ENCODE results near the gene CCL26. TPM values are rescaled to one million over a fixed set of nuclear protein-coding genes. Genes with fewer than 3 reads are reported as not detected.
"Not testable (repeated sequence)": the region's sequence is repeated elsewhere in the genome, so short reads cannot be mapped to it uniquely, and the experiment has no call there.

The CCL26 gene, protein sequence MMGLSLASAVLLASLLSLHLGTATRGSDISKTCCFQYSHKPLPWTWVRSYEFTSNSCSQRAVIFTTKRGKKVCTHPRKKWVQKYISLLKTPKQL
- polyA plus RNA-seq (2013, experiment 1 of 2; ENCODE audit: insufficient read length): 1.7 TPM
- polyA plus RNA-seq (2013, experiment 2 of 2; ENCODE audit: insufficient read length): 1.6 TPM

DNA sequence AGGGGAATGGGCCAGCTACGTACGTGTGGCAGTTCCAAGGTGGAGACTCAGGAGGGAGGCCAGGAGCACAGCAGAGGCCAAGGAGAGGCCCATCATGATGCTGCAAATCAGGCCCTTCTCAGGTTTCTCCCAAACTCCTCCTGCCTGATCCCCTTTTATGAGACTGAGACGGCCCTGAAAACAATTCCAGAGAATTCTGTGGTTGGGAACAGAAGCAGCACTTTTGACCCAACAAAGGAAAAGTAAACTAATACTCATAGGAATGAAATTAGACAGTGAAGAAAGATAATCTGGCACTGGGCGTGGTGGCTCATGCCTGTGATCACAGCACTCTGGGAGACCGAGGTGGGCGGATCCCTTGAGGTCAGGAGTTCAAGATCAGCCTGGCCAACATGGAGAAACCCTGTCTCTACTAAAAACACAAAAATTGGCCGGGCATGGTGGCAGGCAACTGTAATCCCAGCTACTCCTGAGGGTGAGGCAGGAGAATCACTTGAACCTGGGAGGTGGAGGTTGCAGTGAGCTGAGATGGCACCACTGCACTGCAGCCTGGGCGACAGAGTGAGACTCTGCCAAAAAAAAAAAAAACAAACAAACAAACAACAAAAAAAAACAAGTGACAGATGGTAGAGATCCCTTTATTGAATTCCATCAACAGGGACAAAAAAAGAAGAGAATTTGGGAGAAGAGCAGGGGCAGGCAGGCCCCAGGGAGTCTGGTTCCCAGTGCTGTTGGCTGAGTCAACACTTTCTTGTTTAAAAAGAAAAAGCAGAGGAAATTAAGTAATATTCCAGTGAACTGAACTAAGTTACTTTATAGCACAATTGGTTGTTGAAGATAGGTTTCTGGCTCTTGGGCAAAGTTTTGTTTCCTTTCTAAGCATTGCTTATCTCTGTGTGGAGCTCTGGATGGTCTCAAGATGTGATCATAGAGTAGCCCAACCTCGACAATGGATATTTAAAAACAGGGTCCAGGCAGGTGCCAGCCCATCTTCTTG is at the start of gene CCL26:
CCL26 (minus strand) TSS at position 131 of the 997 bp plus-strand sequence; CDS start at position 96, 35 bp downstream.
- DNase-seq: peak; percentile 94

DNA sequence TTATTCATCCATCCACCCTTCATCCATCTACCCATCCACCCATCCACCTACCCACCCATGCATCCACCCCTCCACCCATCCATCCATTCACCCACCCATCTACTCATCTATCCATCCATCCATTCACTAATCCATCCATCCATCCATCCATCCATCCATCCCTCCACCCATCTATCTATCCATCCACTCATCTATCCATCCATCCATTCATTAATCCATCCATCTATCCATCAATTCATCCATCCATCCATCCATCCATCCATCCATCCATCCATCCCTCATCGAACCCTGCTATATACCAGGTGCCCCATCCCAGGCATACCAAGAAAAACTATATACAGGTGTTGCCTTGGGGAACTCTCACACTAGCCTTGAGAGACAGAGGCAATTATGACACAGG is 48.7 kb upstream of the CCL26 start:
- no peak for DNase-seq

DNA sequence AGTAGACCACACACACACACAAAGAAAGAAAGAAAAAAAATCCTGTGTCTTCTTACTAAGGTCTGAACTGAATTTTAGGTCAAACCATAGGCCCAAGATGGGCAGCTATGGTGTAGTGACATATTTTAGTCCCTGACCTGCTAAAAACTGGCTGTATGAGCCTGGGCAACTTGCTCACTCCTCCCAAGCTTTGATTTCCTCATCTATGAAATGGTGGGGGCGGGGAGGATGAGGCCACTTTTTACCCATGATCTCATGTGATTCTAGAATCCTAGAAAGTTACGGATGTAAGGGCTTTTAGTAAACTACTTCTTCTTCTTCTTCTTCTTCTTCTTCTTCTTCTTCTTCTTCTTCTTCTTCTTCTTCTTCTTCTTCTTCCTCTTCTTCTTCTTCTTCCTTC is 47.7 kb upstream of the CCL26 start:
- DNase-seq: no peak

DNA sequence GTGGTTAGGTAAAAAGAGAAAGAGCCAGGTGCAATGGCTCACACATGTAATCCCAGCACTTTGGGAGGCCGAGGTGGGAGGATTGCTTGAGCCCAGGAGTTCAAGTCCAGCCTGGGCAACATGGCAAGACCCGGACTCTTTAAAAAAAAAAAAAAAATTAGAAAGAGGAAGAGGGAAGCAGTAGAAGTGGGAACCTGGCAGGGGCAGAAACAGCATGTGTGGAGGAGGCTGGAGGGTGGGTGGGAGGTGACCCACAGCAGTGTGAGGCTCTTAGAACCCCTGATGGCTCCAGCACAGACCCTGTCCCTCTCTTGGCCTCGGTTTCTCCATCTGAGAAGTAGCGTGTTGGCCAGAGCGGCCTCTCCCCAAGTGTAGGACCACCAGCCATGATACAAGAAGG is 46.5 kb upstream of the CCL26 start:
- DNase-seq: no peak

DNA sequence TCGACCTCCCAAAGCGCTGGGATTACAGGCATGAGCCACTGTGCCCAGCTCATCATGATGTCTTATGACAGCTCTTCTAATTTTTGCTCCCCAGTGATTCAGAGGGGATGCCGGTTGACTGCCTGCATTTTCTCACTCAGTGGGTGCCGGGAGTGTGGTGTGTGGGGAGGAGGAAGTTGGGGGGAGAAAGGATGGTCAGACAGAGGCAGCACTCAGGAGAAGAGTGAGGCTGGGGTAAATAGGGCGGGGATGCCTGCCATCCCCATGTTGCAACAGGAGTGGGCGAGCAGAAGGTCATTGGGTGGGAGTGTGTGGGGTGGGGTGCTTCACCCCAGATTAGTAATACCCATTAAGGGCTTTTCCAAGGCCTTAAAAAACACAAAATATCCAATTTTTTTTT is 45.1 kb upstream of the CCL26 start:
- DNase-seq: no peak

DNA sequence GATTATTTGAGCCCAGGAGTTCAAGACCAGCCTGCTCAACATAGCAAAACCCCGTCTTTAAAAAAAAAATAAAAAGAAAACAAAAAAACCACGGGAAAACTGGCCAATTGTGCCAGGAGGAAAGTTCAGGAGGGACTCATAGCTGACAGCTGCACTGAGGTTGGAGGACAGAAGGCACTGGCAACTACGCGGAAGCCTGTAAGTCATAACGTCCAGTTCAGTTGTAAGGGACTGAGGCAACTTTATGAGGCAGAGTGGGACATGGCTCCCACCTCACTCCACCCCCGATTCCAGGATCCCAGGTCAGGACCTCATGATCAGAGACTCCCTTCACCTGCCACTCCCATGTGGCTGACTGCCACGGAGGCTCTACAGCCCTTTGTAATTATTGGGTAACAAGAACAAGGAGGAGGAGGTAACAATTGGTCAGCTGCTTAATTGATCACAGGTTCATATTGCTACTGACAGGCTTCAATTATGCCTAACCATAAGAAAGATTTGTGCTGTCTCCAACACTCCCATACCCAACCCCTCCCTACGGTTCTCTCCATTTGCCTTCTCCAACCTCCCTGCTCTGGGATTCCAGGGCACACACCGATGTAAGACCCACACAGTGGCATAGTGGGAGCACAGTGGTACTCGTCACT is 43.5 kb upstream of the CCL26 start:
- no peak for DNase-seq

DNA sequence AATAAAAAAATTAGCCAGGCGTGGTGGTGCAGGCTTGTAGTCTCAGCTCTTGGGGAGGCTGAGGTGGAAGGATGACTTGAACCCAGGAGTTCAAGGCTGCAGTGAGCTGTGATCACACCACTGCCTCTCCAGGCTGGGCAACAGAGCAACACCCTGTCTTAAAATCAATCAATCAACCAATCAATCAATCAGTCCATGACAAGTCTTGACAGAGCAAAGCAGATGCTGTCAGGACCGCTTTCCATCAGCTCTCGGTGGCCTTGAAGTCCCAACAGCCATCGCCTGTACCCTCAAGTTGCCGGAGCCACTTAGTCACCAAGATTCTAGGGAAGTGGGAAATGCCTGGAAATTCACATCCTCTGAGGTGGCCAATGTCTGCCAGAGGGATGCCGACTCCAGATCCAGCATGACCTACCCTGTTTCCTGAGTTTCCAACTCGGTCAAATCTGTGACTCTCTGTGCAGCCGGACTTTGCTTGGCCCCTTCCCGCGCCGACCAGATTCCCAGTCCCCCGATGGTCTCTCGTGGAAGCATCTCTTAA is 42.5 kb upstream of the CCL26 start:
- DNase-seq: peak; percentile 39

DNA sequence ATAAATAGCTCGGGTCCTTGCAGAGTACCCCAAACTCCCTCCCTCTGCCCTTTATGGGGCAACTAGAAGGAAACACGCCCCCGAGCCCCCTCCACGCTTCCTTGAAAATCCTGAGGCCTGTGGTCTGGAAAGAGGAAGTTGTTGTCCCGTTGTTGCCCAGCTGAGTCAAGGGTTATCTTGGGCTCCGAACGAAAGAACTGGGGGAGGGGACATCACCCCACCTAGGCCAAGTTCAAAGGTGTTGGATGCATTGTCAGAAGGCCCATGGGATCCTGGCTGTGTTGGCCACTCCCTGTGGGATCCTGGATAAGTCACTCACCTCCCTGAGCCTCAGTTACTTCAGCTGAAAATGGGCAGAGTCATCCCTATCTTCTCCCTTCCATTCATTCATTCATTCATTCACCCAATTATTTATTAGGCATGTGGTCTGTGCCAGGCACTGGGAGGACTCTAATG is 41.8 kb upstream of the CCL26 start, which contains the start of gene CCL24:
CCL24 (minus strand) TSS at position 26 of the 456 bp plus-strand sequence. CDS start 91 bp downstream, outside the sequence.
- DNase-seq: no peak

DNA sequence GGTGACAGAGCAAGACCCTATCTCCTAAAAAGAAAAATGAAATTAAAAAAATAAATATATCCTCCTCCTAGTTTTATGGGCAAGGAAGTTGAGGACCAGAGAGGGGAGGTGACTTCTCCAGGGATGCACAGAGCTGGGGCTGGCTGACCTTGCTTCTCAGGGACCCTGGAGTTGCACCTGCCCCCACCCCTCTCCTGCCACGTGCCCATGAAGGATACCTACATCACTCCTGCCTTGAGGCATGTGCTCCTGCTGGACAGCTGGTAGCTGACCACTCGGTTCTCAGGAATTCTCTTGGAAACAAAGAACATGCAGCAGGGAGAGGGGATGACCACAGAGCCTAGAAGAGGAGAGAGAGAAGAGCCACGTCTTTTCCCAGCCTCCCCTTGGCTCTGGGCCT is 41.1 kb upstream of the CCL26 start:
- no peak for DNase-seq

DNA sequence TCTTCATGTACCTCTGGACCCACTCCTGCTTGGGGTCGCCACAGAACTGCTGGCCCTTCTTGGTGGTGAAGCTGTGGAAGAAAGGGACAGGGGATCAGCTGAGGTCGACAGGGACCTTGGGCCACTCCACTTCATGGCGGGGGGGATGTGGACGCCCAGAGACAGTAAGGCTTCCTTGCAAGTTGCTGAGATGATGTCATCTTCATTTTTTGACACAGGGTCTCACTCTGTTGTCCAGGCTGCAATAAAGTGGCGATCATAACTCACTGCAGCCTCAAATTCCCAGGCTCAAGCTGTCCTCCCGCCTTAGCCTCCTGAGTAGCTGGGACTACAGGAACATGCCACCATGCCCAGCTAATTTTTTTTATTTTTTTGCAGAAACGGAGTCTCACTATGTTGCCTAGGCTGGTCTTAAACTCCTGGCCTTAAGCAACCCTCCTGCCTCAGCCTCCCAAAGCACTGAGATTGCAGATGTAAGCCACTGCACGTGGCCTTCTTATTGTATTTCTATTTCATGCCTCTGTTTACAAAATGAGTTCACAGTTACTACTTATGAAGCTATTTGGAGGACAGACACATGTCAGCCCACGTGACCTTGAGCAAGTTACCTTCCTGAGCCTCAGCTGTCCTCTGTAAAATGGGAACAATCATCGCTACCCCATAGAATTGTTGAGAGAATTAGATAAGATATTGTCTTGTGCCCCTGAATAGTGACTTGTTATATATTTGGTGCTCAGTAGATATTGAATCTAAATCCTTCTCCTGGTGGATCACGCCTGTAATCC is 40.1 kb upstream of the CCL26 start:
- no peak for DNase-seq

DNA sequence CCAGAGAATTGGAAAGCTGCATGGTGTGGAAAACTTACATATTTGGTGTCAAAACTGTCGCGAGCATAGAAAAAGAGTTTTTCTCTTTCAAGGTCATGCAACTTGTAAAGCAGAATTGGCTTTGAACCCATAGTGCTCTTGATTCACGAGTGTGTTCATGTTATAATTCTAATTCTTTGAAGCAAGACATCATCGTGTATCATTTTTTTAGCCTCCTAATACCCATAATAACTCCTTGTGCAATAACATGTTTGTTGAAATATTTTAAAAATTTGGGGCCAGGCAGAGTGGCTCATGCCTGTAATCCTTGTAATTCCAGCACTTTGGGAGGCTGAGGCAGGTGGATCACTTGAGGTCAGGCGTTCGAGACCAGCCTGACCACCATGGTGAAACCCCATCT is 37.4 kb upstream of the CCL26 start:
- DNase-seq: no peak

DNA sequence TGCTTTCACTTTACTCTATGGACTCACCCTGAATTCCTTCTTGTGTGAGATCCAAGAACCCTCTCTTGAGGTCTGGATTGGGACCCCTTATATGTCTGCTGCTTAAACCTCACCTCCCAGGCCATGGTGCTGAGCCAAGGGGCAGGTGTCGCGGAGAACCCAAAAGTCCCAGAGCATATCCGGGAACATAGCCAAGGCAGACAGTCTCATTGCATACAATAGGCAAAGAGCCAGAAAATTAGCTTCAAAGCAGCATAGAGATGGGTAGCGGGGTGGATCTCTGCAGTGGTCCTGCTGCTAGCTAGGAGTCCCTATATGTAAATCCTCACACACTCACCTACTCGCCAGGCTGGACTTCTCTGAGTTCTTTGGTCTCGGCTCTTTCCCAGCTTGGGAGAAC is 36.1 kb upstream of the CCL26 start:
- no peak for DNase-seq

DNA sequence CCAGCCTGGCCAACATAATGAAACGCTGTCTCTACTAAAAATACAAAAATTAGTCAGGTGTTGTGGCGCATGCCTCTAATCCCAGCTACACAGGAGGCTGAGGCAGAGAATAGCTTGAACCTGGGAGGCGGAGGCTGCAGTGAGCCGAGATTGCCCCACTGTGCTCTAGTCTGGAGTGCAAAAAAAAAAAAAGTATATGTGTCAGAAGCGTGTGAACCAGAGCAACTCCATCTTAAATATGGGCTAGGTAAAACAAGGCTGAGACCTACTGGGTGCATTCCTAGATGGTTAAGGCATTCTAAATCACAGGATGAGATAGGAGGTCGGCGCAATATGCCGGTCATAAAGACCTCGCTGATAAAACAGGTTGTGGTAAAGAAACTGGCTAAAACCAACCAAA is 35.4 kb upstream of the CCL26 start:
- DNase-seq: no peak

DNA sequence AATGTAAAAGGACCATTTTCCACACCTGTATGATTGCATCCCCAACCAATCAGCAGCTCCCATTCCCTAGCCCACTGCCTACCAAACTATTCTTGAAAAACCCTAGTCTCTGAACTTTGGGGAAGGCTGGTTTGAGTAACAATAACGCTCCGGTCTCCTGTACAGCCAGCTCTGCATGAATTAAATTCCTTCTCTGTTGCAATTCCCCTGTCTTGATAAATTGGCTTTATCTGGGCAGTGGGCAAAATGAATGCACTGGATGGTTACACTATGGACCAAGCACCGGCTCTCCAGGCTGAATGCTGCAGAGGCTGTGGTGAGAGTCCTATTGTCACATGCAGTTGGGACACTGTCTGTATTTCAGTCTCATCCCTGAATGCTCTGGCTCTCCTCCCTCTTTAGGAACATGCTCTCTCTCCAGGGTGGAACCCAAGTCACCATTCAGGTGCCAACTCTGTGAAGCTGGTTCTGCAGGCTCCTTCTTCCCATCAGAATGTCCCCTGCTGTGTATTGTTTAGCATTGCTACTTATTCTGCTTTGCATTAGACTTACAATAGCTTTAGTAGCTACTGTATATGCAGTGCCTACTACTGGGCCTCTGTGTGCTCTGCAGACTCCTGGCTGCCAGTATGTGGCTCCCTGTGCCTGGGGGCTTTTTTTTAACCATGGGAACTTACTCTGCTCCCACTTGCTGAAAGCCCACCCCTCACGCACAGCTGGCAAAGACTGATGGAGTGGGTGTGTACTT is 34.7 kb upstream of the CCL26 start:
- no peak for DNase-seq

DNA sequence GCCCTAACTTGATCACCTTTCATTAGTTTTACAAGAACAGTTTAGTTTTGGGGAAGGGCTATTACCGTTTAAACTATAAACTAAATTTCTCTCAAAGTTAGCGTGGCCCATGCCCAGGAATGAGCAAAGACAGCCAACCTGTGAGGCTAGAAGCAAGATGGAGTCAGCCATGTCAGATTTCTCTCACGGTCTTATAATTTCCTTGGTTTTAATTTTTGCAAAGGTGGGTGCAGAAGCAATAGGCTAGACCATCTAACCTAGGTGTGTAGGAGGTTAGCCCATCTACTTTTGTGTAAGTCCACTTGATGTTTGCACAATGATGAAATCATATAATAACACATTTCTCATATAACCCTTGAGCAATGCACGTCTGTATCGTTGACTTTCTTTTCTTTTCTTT is 32.7 kb upstream of the CCL26 start:
- no peak for DNase-seq

DNA sequence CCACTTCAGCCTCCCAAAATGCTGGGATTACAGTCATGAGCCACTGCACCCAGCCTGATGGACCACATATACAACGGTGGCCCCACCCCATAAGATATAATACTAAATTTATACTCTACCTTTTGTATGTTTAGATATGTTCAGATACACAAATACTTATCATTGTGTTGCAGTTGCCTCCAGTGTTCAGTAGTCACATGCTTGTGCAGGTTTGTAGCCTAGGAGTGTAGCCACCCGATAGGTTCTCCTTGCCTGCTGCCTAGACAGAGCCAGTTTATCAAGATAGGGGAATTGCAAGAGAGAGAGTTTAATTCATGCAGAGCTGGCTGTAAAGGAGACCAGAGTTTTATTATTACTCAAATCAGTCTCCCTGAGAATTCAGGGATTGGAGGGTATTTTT is 32.0 kb upstream of the CCL26 start:
- DNase-seq: no peak

DNA sequence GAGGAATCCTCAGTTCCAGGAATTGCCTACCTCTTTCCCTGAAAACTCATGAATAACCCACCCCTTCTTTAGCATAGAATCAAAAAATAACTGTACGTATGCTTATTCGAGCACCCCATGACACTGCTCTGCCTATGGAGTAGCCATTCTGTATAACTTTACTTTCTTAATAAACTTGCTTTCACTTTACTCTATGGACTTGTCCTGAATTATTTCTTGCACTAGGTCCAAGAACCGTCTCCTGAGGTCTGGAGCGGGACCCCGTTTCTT is 30.5 kb upstream of the CCL26 start:
- DNase-seq: no peak

DNA sequence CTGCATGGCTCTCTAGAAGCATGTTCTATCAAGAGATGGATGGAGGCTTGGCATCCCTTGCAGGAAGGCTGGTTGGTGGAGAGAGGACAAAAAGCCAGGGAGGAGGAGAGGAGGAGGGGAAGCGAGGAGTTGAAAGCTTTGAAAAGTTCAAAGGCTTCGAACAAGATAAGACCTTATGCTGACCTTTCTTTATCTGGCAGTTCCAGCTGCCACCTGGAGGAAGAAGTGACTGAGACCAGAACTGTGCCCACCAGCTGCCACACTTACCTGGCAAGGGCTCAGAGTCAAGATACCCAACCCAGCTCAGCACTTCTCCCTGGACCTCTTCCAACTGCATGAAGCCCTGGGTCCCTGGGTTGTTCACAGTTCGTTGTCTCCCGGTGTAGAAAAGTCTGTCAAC is 26.8 kb upstream of the CCL26 start:
- no peak for DNase-seq

DNA sequence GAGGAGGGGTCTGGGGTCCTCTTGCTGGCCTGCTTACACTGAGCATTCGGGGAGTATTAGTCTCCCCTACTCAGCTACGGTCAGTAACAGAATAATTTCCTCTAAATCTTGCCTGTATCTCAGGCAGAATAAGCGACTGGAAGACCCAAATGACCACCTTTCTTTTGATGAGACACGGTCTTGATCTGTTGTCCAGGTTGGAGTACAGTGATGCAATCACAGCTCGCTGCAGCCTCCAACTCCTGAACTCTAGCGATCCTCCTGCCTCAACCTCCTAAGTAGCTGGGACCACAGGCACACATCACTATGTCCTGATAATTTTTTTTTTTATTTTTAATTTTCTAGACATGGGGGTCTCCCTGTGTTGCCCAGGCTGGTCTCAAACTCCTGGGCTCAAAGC is 24.4 kb upstream of the CCL26 start:
- DNase-seq: no peak

DNA sequence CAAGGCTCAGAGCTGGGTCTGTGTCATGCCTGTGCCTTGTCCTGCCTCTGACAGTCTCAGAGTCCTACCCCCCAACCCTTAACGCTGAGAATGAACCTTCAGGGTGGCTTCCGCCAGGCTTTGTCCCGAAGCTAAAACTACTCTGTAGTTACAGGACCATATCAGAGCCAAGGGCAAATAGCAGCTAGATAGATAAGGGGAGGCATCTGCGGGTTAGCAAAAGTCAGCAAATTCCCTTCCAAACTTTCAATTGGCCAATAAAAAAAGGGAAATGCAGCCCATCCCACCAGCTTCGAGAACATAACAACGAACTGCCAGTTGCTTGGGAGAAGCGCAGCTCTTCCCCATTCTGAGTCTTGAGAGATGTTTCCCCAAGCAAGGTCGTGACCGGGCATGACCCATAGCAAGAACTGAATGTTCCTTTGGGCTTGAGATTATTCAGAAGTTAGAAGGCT is 23.8 kb upstream of the CCL26 start:
- DNase-seq: no peak

DNA sequence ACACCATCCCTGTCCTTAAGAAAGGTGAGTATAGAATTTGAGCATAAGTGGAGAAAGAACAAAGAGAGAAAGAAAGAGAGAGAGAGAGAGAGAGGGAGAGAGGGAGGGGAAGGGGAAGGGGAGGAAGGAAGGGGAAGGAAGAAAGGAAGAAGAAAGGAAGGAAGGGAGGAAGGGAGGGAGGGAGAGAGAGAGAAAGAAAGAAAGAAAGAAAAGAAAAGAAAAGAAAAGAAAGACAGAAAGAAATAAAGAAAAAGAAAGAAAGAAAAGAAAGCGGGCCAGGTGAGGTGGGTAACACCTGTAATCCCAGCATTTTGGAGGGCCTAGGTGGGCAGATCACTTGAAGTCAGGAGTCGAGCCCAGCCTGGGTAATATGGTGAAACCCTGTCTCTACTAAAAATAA is 21.7 kb upstream of the CCL26 start:
- no peak for DNase-seq

DNA sequence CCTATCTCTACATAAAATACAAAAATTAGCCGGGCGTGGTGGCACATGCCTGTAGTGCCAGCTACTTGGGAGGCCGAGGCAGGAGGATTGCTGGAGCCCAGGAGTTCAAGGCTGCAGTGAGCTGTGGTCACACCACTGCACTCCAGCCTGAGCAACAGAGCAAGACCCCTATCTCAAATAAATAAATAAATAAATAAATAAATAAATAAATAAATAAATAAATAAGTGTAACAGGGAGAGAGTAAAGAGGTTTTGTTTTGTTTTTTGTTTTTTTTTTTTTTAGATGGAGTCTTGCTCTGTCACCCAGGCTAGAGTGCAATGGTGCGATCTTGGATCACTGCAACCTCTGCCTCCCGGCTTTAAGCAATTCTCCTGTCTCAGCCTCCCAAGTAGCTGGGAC is 20.6 kb upstream of the CCL26 start:
- not testable (repeated sequence) for DNase-seq

All from fibroblast of skin of scalp (primary cell).